K562 (cell line): Measurements from ENCODE around the gene TREX2.

ENCODE experiments used
- ATF6 ChIP-seq: sonication (generic); formaldehyde crosslinking; IDR thresholded peaks from 2 replicates; pipeline ENCODE4 v1.4.0; 2020; ENCODE audit warnings: mild to moderate bottlenecking, missing genetic modification reagents
- CAMTA2 ChIP-seq: fragments of 250-450 bp; sonication (Bioruptor Pico); conservative IDR thresholded peaks from 2 replicates; pipeline ENCODE4 v1.5.1; 2022
- ESRRB ChIP-seq: fragments of 250-450 bp; sonication (Bioruptor Pico); IDR thresholded peaks from 2 replicates; pipeline ENCODE4 v1.5.0; 2020; ENCODE audit warnings: mild to moderate bottlenecking, moderate library complexity, borderline replicate concordance
- RFX1 ChIP-seq: fragments of 450-650 bp; IDR thresholded peaks from 2 replicates; pipeline ENCODE4 v1.6.1; 2016; ENCODE audit warnings: mild to moderate bottlenecking, moderate library complexity

- TF ChIP-seq RFX1 = no peak
- no peak for TF ChIP-seq CAMTA2 (CRISPR knock-in tag)
- TF ChIP-seq ESRRB (CRISPR knock-in tag) = no peak
- TF ChIP-seq ATF6 = no peak
These were observed 46.7 kb upstream of the TREX2 start for GRCh38 chrX:153492543-153492942.
